T47D (cell line): ENCODE data around the gene CLDN2.
"Not testable (repeated sequence)": the region's sequence is repeated elsewhere in the genome, so short reads cannot be mapped to it uniquely, and the experiment has no call there.

Experiments
- DNase-seq, 2 experiments: peaks; one replicate each; pipeline versions ENCODE4 v3.0.0 to v3.0.0-alpha.2; 2011 to 2012; ENCODE audit warnings: low read depth in 1 of 2, low spot score in 1 of 2
- JUND ChIP-seq: IDR thresholded peaks from 2 replicates; pipeline ENCODE4 v1.6.1; 2012; ENCODE audit warnings: low read depth
- in situ Hi-C: cut with HindIII; loops from 2 replicates; pipeline ENCODE4 v1.10.0; 2016; ENCODE audit warnings: low sequenced_read_pairs, low pct_unique_long_range_greater_than_20kb

CLDN2 gene, protein sequence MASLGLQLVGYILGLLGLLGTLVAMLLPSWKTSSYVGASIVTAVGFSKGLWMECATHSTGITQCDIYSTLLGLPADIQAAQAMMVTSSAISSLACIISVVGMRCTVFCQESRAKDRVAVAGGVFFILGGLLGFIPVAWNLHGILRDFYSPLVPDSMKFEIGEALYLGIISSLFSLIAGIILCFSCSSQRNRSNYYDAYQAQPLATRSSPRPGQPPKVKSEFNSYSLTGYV

DNA sequence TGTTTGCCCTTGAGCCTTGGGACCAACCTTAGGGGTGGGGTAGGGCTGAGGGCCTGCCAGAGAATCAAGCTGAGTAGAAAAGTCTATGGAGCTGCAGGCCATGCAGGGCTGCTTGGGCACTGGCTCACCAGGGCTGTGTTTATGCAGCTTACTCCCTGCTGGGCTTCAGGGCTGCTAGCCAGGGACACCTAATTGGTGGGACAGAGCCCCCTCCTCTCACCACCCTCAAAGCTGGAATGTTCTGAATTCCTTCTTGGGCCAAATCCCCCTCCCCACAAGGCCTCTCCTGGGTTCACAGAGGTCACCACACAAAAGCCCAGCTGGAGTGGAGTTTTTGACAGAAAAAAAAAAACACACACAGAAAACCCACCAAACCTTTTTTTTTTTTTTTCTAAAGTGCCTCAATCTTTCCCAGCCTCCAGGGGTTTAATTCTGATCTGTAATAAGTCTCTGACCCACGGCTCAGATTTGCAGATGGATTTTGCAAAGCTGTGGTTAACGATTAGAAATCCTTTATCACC, at the start of gene CLDN2:
CLDN2 (plus strand) TSS at position 471 of the 521 bp plus-strand sequence. CDS start 7,827 bp downstream, outside the sequence.
- DNase-seq, result no peak
- in situ Hi-C loops, result no loop called here

DNA sequence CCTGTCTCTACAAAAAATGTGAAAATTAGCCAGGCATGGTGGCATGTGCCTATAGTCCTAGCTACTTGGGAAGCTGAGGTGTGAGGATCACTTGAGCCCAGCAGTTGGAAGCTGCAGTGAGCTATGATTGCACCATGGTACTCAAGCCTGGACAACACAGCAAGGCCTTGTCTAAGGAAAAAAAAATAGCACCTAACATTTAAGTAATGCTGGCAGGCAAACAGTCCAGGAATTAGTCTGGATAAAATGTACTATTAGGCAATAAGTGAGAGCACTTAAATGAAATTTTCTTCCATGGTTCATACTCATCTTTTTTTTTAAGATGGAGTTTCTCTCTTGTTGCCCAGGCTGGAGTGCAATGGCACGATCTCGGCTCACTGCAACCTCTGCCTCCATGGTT, 47.4 kb upstream of the CLDN2 start:
- DNase-seq, in situ Hi-C loops: not testable (repeated sequence)

More for the DNA sequence above, at the start of gene CLDN2:
- TF ChIP-seq JUND, result no peak

DNA sequence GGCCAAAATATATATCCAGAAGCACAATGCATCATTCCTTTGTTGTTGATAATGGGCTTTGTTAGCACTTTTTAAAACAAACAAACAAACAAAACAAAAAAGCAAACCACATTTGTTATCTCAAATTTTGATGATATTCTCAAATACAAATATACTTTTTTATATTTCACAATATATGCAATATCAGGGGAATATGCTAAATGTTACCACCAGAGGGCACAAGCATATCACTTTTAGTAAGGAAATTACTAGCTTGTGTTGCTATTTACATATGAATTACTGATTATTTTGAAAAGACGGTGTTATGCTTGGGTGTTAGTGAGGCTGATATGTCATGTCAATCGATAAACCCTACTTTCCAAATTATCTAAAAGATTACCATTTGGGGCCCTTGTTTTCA, 46.1 kb upstream of the CLDN2 start:
- DNase-seq, result peak in 1 of 2 experiments; percentile 13
- no peak for TF ChIP-seq JUND
- in situ Hi-C loops, result no loop called here

DNA sequence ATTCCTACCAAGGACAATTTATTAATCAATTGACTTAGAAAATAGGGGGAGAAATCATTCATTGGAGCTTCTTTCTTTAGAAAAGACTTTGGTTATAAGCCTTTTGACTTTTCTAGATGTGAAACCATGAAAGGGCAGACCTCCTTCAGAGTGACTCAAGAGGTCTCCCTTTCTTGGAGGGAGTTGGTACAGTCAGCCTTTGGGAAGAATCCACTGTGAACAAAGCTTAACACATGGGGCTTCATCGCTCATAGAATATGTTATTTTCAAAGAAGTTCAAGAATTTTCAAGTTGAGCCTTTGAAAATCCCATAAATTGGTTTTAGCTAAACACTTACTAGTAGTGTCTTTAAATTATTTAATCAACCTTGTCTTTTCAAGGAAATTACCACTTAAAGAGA, 45.1 kb upstream of the CLDN2 start:
- in situ Hi-C loops, result no loop called here
- no peak for TF ChIP-seq JUND
- DNase-seq, result no peak

DNA sequence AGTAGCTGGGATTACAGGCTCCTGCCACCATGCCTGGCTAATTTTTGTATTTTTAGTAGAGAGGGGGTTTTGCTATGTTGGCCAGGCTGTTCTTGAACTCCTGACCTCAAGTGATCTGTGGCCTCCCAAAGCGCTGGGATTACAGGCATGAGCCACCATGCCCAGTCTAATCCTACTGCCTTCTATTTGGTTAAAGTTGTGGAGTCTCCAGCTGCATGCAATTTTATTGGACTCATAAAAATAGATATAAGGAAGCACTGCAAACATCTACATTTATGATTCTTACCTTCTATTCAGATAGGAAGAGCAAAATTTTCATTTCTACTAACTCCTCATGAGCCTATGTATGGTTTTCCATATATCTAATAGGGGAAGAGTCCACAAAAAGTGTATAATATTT, 30.7 kb upstream of the CLDN2 start:
- no peak for TF ChIP-seq JUND
- DNase-seq, result no peak
- in situ Hi-C loops, result no loop called here

DNA sequence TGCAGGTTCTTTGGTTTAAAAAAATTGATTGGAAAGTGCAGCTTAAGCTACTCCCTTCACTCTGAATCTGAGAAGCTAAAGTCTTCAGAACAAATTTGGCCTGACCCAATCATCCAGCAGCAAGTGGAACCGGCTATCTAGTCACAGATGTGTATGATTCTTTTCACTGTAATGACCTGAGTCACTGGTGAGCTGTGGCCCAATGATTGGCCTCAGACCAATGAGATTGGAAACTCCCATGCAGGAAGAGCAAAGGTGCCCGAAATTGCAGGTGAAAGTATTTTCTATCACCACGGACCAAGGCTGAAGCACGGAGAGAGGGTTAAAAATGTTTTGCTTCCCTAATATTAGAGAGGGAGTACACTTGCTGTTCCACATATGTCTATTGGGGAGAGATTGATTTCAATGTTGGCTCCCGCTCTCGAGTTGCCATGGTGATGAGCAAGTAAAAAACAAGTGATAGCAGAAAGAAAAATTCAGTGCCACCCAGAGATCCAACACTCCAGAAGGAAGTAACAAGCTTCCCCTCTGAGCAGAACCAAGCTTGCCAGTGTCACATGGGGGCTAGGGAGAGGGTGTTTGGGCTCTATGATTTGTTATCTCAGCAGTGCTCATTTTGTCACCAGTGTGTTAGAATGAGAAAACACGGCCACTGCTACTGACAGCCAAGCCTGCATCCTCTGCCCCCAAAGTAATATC, 28.3 kb upstream of the CLDN2 start:
- in situ Hi-C loops, result no loop called here
- DNase-seq, result no peak
- no peak for TF ChIP-seq JUND

DNA sequence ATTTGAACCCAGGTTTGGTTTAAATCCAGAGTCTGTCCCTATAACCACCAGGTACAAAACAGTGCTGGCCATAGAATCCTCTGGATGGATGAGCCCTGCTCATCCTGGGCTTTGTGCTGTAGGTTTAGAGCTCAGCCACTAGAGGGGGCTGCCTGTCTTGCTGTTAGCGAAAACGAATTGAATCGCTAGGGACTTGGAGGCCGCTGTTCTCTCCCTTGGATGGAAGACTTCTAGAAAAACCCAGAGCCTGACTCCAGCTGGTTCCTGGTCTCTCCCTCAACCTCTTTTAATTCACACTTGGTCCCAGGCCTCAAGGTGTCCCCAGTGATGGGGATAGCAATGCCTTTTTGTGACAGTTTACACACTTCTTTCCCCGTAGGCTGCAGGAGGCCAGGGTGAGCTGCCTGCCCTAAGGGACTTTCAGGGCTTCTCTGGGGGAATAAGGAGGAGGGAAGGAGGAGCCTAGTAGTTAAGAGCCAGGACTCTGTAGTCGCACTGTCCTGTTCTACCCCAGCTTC, 25.8 kb upstream of the CLDN2 start:
- in situ Hi-C loops, result no loop called here

DNA sequence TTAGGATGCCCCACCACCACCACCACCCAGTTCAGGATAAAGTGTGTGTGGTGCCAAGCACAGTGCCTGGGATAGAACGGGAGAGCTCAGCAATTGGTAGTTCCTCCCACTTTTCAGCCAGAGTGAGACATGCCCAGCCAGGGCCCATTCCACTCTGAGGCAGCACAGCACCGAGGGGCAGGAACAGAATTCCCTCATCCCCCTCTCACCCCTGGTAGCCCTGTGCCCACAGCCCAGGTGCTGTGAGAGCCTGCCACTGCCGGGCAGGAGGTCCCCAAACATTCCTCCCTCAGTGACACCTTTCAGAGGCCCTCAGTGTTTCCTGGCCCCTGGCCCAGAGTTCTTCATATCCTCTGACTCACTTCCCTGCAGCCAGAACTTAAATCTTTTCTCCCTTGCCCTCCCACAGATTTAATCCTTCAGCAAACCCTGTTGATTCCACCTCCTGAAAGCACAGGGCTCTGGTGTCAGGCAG, 25.2 kb upstream of the CLDN2 start:
- peak in 1 of 2 experiments; percentile 32 for DNase-seq
- in situ Hi-C loops, result no loop called here
- TF ChIP-seq JUND, result no peak

More for the DNA sequence above, 25.8 kb upstream of the CLDN2 start:
- TF ChIP-seq JUND, result no peak
- DNase-seq, result peak; percentile 2 to 68

DNA sequence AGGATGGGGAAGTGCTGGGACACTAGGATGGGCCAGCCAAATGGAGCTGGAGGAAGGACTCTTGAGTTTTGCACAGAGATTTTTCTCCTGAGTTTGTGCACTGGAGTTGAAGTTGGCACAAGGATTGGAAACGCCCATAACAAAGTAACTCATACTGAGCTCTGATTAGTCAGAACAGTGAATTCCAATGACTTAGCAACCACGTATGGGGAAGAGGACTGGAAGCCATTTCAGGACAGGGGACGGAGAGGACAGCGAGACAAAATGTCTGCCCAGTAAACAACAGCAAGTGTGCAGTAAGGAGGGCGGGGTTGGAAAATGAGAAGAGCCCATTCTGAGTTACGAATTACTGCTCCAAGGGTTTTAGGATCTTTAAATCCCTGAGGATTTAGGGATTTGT, 22.9 kb upstream of the CLDN2 start:
- no peak for DNase-seq
- no peak for TF ChIP-seq JUND
- in situ Hi-C loops, result no loop called here

DNA sequence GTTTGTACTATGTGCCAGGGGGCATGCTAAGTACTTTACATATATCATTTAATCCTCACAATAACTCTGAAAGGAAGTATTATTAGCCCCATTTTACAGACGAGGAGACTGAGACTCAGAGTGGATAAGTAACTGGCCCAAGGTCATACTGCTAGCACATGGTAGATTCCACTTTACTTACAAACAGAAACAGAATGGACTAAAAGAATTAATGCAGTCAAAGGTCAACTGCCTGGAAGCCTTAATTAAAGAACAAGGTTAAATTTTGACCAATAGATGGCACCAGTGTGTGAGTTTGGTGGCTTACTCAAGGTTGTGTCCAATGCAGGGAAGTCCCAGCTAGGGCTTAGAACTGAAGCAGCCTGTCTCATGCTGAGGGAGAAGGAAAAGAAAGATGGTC, 21.7 kb upstream of the CLDN2 start:
- TF ChIP-seq JUND, result no peak
- in situ Hi-C loops, result no loop called here
- DNase-seq, result peak; percentile 1 to 53

DNA sequence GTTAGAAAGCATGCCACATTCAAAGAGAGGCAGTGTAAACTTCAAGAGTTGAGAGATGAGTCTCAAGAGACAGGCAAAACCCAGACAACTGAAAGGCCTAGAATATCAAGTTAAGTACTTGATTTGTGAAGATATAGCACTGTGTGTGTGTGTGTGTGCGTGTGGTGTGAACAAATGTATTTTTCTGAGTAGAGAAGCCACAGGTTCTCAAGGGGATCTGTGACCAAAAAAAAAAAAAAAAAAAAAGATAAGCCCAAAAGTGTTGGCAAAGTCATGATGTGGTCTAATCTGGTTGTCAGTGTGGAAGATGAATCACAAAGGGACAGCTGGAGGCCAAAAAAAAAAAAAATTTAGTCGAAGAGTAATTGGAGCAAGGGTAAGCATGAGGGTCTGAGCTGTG, 20.9 kb upstream of the CLDN2 start:
- TF ChIP-seq JUND, result no peak
- in situ Hi-C loops, result no loop called here
- no peak for DNase-seq

DNA sequence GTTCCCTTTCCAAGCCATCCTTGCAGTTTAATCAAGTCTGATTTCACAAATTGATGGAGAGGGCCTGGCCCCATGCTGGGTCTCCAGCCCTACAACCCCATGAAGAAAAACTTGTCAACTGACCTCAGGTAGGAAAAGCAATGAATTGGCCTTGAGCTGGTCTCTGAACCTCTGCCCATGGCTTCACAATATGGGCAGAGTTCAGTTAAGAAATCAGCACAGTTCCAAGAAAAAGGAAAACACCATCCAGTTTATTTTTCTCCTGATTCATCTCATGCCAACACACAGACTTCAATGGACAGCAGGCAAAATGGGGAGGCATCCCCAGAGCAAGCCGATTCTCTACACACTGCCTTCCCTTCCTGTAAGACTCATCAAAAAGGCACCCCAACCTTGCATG, 20.4 kb upstream of the CLDN2 start:
- in situ Hi-C loops, result no loop called here
- no peak for TF ChIP-seq JUND
- DNase-seq, result no peak

DNA sequence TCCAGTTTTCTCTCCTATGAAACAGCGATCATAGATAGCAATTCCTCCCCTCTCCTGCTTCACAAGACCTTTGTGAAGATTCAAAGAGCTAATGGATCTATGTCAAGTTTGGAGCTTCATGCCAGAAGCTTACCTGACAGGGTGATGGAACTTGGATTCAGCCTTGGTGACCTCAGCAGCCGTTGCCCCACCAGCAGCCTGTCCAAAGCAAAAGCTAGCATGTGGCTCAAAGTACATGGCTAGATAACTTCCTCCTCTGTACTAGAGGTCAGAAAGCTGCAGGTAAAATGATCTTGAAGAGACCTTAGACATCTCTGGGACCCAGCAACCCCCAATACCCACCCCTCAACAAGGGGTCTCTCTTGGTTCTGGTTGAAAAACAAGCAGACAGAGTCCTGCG, 18.9 kb upstream of the CLDN2 start:
- in situ Hi-C loops, result no loop called here
- DNase-seq, result no peak
- no peak for TF ChIP-seq JUND
